ENCODE measurements around the gene TMEM17.
A peak's percentile ranks its signal among the peaks of the same experiment; 100 is the strongest.

TMEM17 gene

GRCh38 chr2:62460175-62460574 lies 45.8 kb downstream of the TMEM17 start:
- TF ChIP-seq CTCF (IDR thresholded peaks at IDR 0.05; ENCODE audit: low read depth, low read length), result no peak
- Histone ChIP-seq H3K4me3 (ENCODE audit: low read depth, low read length) (no peak overlapping the region), H3K36me3 (no peaks in the 10 kb centered on the region), H3K9me3 (ENCODE audit: severe bottlenecking) (no peaks in the 10 kb centered on the region), H3K27me3 (ENCODE audit: insufficient read depth, low read depth, severe bottlenecking) (no peaks in the 10 kb centered on the region), H3K27ac (no peak overlapping the region)
- no peak for DNase-seq

- Histone ChIP-seq H3K36me3 (no peaks in the 10 kb centered on the region), H3K27me3 (ENCODE audit: insufficient read depth, low read depth, severe bottlenecking) (no peaks in the 10 kb centered on the region), H3K9me3 (ENCODE audit: severe bottlenecking) (no peaks in the 10 kb centered on the region), H3K4me3 (ENCODE audit: low read depth, low read length) (no peak overlapping the region), H3K27ac (no peak overlapping the region)
- no peak for DNase-seq
- TF ChIP-seq CTCF (IDR thresholded peaks at IDR 0.05; ENCODE audit: low read depth, low read length), result no peak
These were observed 46.3 kb downstream of the TMEM17 start for GRCh38 chr2:62459672-62460071.

GRCh38 chr2:62459106-62459505 lies 46.9 kb downstream of the TMEM17 start:
- no peak for TF ChIP-seq CTCF (IDR thresholded peaks at IDR 0.05; ENCODE audit: low read depth, low read length)
- no peaks in the 10 kb centered on the region for H3K9me3 ChIP-seq (ENCODE audit: severe bottlenecking)
- no peak overlapping the region for H3K27ac ChIP-seq
- no peak overlapping the region for H3K4me3 ChIP-seq (ENCODE audit: low read depth, low read length)
- no peaks in the 10 kb centered on the region for H3K36me3 ChIP-seq
- no peaks in the 10 kb centered on the region for H3K27me3 ChIP-seq (ENCODE audit: insufficient read depth, low read depth, severe bottlenecking)
- DNase-seq, result no peak

- H3K9me3 ChIP-seq (ENCODE audit: severe bottlenecking), result no peaks in the 10 kb centered on the region
- H3K27ac ChIP-seq, result no peak overlapping the region
- H3K36me3 ChIP-seq, result no peaks in the 10 kb centered on the region
- H3K27me3 ChIP-seq (ENCODE audit: insufficient read depth, low read depth, severe bottlenecking), result no peaks in the 10 kb centered on the region
- no peak for DNase-seq
- no peak for TF ChIP-seq CTCF (IDR thresholded peaks at IDR 0.05; ENCODE audit: low read depth, low read length)
- no peak overlapping the region for H3K4me3 ChIP-seq (ENCODE audit: low read depth, low read length)
These were observed 47.3 kb downstream of the TMEM17 start for GRCh38 chr2:62458671-62459081.

GRCh38 chr2:62458206-62458641 lies 47.8 kb downstream of the TMEM17 start:
- Histone ChIP-seq H3K27me3 (ENCODE audit: insufficient read depth, low read depth, severe bottlenecking) (no peaks in the 10 kb centered on the region), H3K36me3 (no peaks in the 10 kb centered on the region), H3K4me3 (ENCODE audit: low read depth, low read length) (no peak overlapping the region), H3K9me3 (ENCODE audit: severe bottlenecking) (no peaks in the 10 kb centered on the region), H3K27ac (no peak overlapping the region)
- TF ChIP-seq CTCF (IDR thresholded peaks at IDR 0.05; ENCODE audit: low read depth, low read length), result no peak
- DNase-seq, result no peak

- DNase-seq, result peak; percentile 23
- H3K36me3 ChIP-seq, result no peaks in the 10 kb centered on the region
- no peak for TF ChIP-seq CTCF (IDR thresholded peaks at IDR 0.05; ENCODE audit: low read depth, low read length)
- no peaks in the 10 kb centered on the region for H3K9me3 ChIP-seq (ENCODE audit: severe bottlenecking)
- no peak overlapping the region for H3K27ac ChIP-seq
- no peaks in the 10 kb centered on the region for H3K27me3 ChIP-seq (ENCODE audit: insufficient read depth, low read depth, severe bottlenecking)
- peak overlapping the region; percentile 74 for H3K4me3 ChIP-seq (ENCODE audit: low read depth, low read length)
These were observed 48.4 kb downstream of the TMEM17 start for GRCh38 chr2:62457556-62457955.

Measured in WERI-Rb-1 (cell line).